Naive thymus-derived CD4-positive, alpha-beta T cell (primary cell): Measurements from ENCODE around the gene DHX9. TPM values are rescaled to one million over a fixed set of nuclear protein-coding genes. Genes with fewer than 3 reads are reported as not detected.
A peak's percentile ranks its signal among the peaks of the same experiment; 100 is the strongest.

Source experiments
- ATAC-seq: fragments of 150-1000 bp; cut with Tn5 transposase; 2 replicates; pipeline ENCODE4 v1.10.0; 2021; ENCODE audit warnings: mild to moderate bottlenecking, moderate library complexity
- CTCF ChIA-PET: fragments of 350-600 bp; sonication (Branson Sonifier 250); formaldehyde crosslinking; loops from one replicate; lab custom pipeline; 2021; ENCODE audit warnings: antibody characterized with exemption; lab: Charles Lee
- POLR2A ChIA-PET: fragments of 350-600 bp; sonication (Branson Sonifier 250); formaldehyde crosslinking; loops from one replicate; lab custom pipeline; 2021; ENCODE audit warnings: antibody characterized with exemption, inconsistent platforms; lab: Charles Lee
- DNase-seq, 9 donors: peaks; one replicate each; pipeline versions ENCODE4 v3.0.0 to v3.0.0-alpha.2; 2020 to 2022; ENCODE audit warnings: mixed read lengths in 1 of 9
- H3K27ac ChIP-seq: one replicate; pipeline ENCODE4 v1.7.0; 2013; ENCODE audit warnings: mild to moderate bottlenecking, low read depth, low read length, moderate library complexity
- H3K27me3 ChIP-seq, 2 donors: one replicate each; pipeline ENCODE4 v1.7.0; 2013; ENCODE audit warnings: low read length in 2 of 2, mild to moderate bottlenecking in 2 of 2, moderate library complexity in 2 of 2; ENCODE audit not compliant: control insufficient read depth in 2 of 2, insufficient read depth in 2 of 2
- H3K36me3 ChIP-seq, 3 experiments: 1 replicate in 2 of 3; 2 replicates in 1 of 3; pipeline ENCODE4 v1.7.0; 2013; ENCODE audit warnings: low read length in 3 of 3, mild to moderate bottlenecking in 3 of 3, moderate library complexity in 1 of 3; ENCODE audit not compliant: insufficient read depth in 3 of 3, control insufficient read depth in 2 of 3
- H3K4me1 ChIP-seq, 2 donors: one replicate each; pipeline ENCODE4 v1.7.0; 2013; ENCODE audit warnings: low read length in 2 of 2, mild to moderate bottlenecking in 2 of 2, moderate library complexity in 1 of 2; ENCODE audit not compliant: control insufficient read depth in 2 of 2, insufficient read depth in 2 of 2
- H3K4me3 ChIP-seq: 2 replicates; pipeline ENCODE4 v1.7.0; 2013; ENCODE audit warnings: mild to moderate bottlenecking, low read length
- H3K9me3 ChIP-seq, 3 experiments: 1 replicate in 2 of 3; 2 replicates in 1 of 3; pipeline ENCODE4 v1.7.0; 2013; ENCODE audit warnings: low read length in 3 of 3; ENCODE audit not compliant: control insufficient read depth in 2 of 3
- H3K27ac Mint-ChIP-seq, 9 donors: one replicate each; pipeline ENCODE4 v1.8.0; 2020 to 2022; ENCODE audit warnings: mixed read lengths in 9 of 9, mild to moderate bottlenecking in 8 of 9, moderate library complexity in 5 of 9, inconsistent platforms in 2 of 9
- H3K27me3 Mint-ChIP-seq, 5 donors: one replicate each; pipeline ENCODE4 v1.8.0; 2021 to 2022; ENCODE audit warnings: mixed read lengths in 5 of 5, mild to moderate bottlenecking in 1 of 5
- H3K36me3 Mint-ChIP-seq, 5 donors: one replicate each; pipeline ENCODE4 v1.8.0; 2020 to 2022; ENCODE audit warnings: mixed read lengths in 5 of 5, mild to moderate bottlenecking in 3 of 5, inconsistent platforms in 1 of 5
- H3K4me1 Mint-ChIP-seq, 7 donors: one replicate each; pipeline ENCODE4 v1.8.0; 2020 to 2022; ENCODE audit warnings: mixed read lengths in 7 of 7, mild to moderate bottlenecking in 3 of 7, inconsistent platforms in 1 of 7
- H3K4me3 Mint-ChIP-seq, 10 donors: one replicate each; pipeline ENCODE4 v1.8.0; 2020 to 2022; ENCODE audit warnings: mild to moderate bottlenecking in 10 of 10, mixed read lengths in 10 of 10, moderate library complexity in 6 of 10, inconsistent platforms in 2 of 10
- H3K9me3 Mint-ChIP-seq, 11 donors: one replicate each; pipeline ENCODE4 v1.8.0; 2020 to 2022; ENCODE audit warnings: mixed read lengths in 11 of 11, mild to moderate bottlenecking in 4 of 11, inconsistent platforms in 1 of 11, moderate library complexity in 1 of 11
- intact Hi-C, 2 donors: fragments of 100-400 bp; cut with micrococcal nuclease; formaldehyde crosslinking; loops; one replicate each; pipeline ENCODE4 v1.15.1; 2023
- polyA plus RNA-seq, 2 donors: library from polyadenylated mRNA; unstranded; fragments of 300-500 nt; fragmentation: Illumina TruSeq; gene quantifications; one replicate each; pipeline ENCODE4 v1.2.3, GENCODE V29; 2021
- total RNA-seq, 6 experiments: library from RNA in 5 of 6; stranded (reverse) in 5 of 6; gene quantifications; 1 replicate in 5 of 6; 2 replicates in 1 of 6; pipeline ENCODE4 v1.2.3 and lab custom pipeline; 2021 to 2026

The DHX9 gene
- total RNA-seq: 100 to 1,000 TPM; 207 to 299 (median 227) TPM
- polyA plus RNA-seq: 100 to 1,000 TPM in 1 of 2 donors, 10 to 100 TPM in 1; 96.9 to 154 TPM
- total RNA-seq (lab: John Stamatoyannopoulos, UW): 458 reads per million, percentile 97 among the genes with 10 or more reads in this experiment

DNA sequence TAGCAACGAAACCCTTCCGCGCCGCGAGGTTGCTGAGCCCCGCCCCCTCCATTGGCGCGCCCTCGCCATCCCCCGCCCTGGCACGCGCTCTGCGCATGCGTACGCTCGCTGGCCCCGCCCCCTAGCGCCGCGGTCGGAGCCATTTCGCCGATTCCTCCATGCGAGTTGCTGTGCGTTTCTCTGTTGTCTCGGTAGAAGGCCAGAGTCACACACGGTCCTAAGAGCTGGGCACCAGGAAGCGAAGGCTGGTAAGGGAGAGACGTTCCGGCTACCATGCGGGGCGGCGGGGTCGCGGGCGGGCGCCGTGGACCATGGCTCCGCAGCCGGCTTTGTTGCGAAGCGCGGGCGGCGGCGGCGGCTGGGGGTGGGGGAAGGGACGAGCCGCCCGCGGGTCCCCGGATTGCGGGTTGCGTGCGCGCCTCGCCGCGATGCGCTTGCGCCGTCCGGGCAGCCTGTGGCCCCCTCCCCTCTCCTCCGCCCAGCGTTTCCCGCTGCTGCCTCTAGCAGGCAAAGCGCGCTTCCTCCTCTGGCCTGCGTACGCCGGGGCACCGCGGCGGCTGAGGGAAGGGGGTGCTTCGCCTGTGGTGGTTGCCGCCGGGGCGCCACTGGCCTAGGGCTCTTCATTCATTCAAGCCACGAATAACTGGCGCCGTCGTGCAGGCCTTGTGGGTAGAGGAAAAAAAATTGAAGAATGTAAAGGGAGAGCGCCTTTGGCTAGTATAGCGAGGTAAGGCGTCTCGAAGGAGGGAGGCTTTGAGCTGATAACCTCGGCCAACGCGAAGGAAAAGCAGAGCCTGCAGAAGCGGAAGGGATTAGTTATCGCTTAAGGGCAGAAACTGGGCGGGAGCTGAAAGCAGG, at the start of gene DHX9:
DHX9 (plus strand) TSS at position 139 of the 858 bp plus-strand sequence. CDS start 3,220 bp downstream, outside the sequence.
- peak; percentile 89 for ATAC-seq

DNA sequence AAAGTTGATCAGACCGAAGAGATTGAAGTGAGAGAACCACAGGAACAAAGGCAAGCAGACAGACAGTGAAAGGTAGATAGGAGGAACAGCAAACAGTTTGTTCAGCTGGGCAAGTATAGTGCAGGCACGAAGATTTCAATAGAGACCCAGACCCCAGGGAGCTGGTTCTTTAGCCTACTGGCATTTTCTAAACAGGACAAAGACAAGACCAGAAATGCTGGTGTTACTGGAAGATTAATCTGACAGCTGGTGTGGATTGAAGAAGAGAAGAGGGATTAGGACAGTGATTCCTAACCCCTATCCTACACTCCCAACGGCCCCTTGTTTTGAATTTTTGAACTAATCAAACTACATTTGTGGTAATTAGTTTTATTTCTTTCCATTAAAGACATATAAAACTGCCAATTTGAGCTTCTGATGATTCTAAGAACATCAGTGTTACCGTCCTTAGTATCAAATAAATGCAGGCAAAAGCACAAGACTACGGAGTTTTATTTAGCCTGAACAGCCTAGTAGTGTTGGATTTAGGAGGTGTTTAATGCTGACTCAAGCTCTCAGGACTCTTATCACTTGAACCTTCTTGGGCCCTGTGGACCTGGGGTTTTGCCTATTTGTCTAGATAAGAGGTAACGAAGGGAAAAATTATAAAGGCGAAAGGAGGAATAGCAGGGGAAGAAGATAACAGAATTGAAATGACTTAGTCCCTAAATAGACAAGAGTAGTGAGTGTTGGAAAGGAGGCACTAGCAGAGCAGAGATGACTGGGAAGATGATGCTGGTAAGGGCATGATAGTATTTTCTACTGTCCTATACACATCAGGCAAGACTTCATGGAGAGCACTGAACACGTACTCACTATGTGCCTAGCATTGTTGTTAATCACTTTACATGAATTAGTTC, 47.6 kb upstream of the DHX9 start:
- Histone ChIP-seq H3K36me3 (no peaks in the 10 kb centered on the region), H3K27ac (no peak overlapping the region), H3K4me3 (no peak overlapping the region), H3K4me1 (peaks cover 12 to 13% of the 10 kb centered on the region in 2 donors), H3K9me3 (no peaks in the 10 kb centered on the region), H3K27me3 (no peaks in the 10 kb centered on the region)
- DNase-seq: no peak
- ATAC-seq: no peak
- no peaks in the 10 kb centered on the region for H3K9me3 Mint-ChIP-seq
- peak overlapping the region in 6 of 10 donors; percentile 6 to 90 (median 34) for H3K4me3 Mint-ChIP-seq
- intact Hi-C loops: no loop called here
- H3K27me3 Mint-ChIP-seq: peaks cover 0 to 33% (median 0%) of the 10 kb centered on the region in 5 donors
- no peak overlapping the region for H3K27ac Mint-ChIP-seq
- peaks cover 0 to 18% (median 10%) of the 10 kb centered on the region in 5 donors for H3K36me3 Mint-ChIP-seq
- H3K4me1 Mint-ChIP-seq: peaks cover 12 to 23% (median 19%) of the 10 kb centered on the region in 7 donors
- CTCF ChIA-PET: interaction anchor here (0.6 to 14.1 kb wide), 3 partner anchors 8 to 1643 kb away, joined by 3 to 403 read pairs (median 3); partner anchors contain the start of gene RGS16
- POLR2A ChIA-PET: interaction anchor here (1.5 kb wide), 1 partner anchor 176 kb away, joined by 6 read pairs; no protein-coding TSS in a partner anchor

More for the DNA sequence above, at the start of gene DHX9:
- CTCF ChIA-PET: interaction anchor here (1.2 kb wide), 1 partner anchor 53 kb away, joined by 3 read pairs; no protein-coding TSS in a partner anchor
- no peaks in the 10 kb centered on the region for H3K27me3 ChIP-seq
- H3K27ac Mint-ChIP-seq: peak within 1 kb of the TSS; percentile 92 to 100 (median 98)
- H3K27me3 Mint-ChIP-seq: peaks cover 0 to 8% (median 0%) of the 10 kb centered on the region in 5 donors
- POLR2A ChIA-PET: interaction anchor here (0.7 to 2.0 kb wide), 7 partner anchors 9 to 251 kb away, joined by 3 to 9 read pairs (median 3); partner anchors contain the start of genes NPL and RNASEL
- H3K4me1 Mint-ChIP-seq: peaks cover 36 to 61% (median 54%) of the 10 kb centered on the region in 7 donors
- no peaks in the 10 kb centered on the region for H3K9me3 ChIP-seq
- DNase-seq: peak; percentile 93 to 100 (median 97)
- peak within 1 kb of the TSS; percentile 99 for H3K4me3 ChIP-seq
- peak within 1 kb of the TSS; percentile 91 to 100 (median 98) for H3K4me3 Mint-ChIP-seq
- intact Hi-C loops: loop anchor here (1.0 to 10.0 kb wide), 17 partner anchors 38 to 1916 kb away; partner anchors contain the start of genes NPL (in 2 of the 2), ARPC5 (in 1 of the 2), GLUL (in 1 of the 2) and IER5 (in 1 of the 2)
- peaks cover 0 to 5% (median 0%) of the 10 kb centered on the region in 11 donors for H3K9me3 Mint-ChIP-seq
- H3K36me3 Mint-ChIP-seq: peaks cover 6 to 27% (median 24%) of the 10 kb centered on the region in 5 donors
- H3K36me3 ChIP-seq: peaks cover 0 to 9% (median 0%) of the 10 kb centered on the region in 3 experiments
- H3K27ac ChIP-seq: peak within 1 kb of the TSS; percentile 84
- peaks cover 22 to 33% of the 10 kb centered on the region in 2 donors for H3K4me1 ChIP-seq

DNA sequence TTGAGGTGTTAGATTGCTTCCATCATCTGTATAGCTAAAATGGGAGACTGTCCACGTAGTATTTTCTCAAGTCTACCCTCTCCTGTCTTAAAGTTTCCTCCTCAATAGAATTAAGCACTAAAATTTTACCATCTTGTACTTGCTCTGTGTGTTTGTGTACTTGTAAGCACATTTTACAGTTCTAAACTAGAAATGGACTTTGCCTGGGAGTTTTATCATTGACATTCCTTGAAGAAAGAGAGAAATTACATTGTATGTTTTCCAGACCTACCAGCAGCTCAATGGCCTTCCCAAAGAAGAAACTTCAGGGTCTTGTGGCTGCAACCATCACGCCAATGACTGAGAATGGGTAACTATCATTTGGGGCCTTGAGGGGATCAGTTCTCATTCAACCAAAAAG, 45.1 kb upstream of the DHX9 start:
- Histone ChIP-seq H3K27me3 (no peaks in the 10 kb centered on the region), H3K4me1 (peaks cover 8% of the 10 kb centered on the region in 2 donors), H3K36me3 (no peaks in the 10 kb centered on the region), H3K4me3 (no peak overlapping the region), H3K27ac (no peak overlapping the region), H3K9me3 (no peaks in the 10 kb centered on the region)
- Mint-ChIP-seq H3K27ac (no peak overlapping the region), H3K36me3 (peaks cover 0 to 18% (median 17%) of the 10 kb centered on the region in 5 donors), H3K27me3 (peaks cover 0 to 10% (median 0%) of the 10 kb centered on the region in 5 donors), H3K9me3 (no peaks in the 10 kb centered on the region), H3K4me3 (no peak overlapping the region), H3K4me1 (peaks cover 12 to 17% (median 14%) of the 10 kb centered on the region in 7 donors)
- no peak for ATAC-seq
- ChIA-PET CTCF (interaction anchor here (0.7 kb wide), 1 partner anchor 12 kb away, joined by 3 read pairs; no protein-coding TSS in a partner anchor), POLR2A (no interaction called here)
- DNase-seq: no peak
- intact Hi-C loops: no loop called here

DNA sequence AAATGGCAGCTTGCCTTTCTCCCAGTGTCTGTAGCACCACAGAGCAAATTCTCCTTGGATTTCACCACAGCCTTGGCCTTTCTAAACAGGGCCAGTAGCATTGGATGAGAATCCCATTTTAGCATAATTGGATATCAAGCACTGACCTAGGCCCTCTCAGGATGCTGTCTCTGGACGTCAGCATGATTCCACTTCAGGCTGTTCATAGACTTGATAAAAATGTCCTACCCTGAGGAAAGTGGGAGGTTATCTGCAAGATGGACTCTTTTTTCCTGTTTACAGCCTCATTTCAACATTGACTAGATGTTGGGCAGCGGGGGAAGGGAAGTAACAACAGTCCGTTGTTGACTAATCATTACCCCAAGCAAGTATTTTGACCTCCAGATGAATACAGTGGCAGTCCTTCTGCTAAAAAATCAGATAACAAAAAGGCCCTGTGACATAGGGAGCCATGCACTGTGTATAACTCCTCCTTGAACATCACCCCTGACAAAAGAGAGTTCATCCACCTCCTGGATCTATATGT, 44.4 kb upstream of the DHX9 start:
- ChIA-PET POLR2A (interaction anchor here (0.6 kb wide), 1 partner anchor 30 kb away, joined by 3 read pairs; no protein-coding TSS in a partner anchor), CTCF (no interaction called here)
- Mint-ChIP-seq H3K27me3 (peaks cover 0 to 9% (median 0%) of the 10 kb centered on the region in 5 donors), H3K4me1 (peaks cover 9 to 15% (median 12%) of the 10 kb centered on the region in 7 donors), H3K4me3 (no peak overlapping the region), H3K27ac (no peak overlapping the region), H3K9me3 (no peaks in the 10 kb centered on the region), H3K36me3 (peaks cover 0 to 18% (median 17%) of the 10 kb centered on the region in 5 donors)
- Histone ChIP-seq H3K4me3 (no peak overlapping the region), H3K27me3 (no peaks in the 10 kb centered on the region), H3K9me3 (no peaks in the 10 kb centered on the region), H3K36me3 (no peaks in the 10 kb centered on the region), H3K4me1 (peaks cover 5 to 8% of the 10 kb centered on the region in 2 donors), H3K27ac (no peak overlapping the region)
- ATAC-seq: peak; percentile 42
- DNase-seq: no peak
- intact Hi-C loops: no loop called here

DNA sequence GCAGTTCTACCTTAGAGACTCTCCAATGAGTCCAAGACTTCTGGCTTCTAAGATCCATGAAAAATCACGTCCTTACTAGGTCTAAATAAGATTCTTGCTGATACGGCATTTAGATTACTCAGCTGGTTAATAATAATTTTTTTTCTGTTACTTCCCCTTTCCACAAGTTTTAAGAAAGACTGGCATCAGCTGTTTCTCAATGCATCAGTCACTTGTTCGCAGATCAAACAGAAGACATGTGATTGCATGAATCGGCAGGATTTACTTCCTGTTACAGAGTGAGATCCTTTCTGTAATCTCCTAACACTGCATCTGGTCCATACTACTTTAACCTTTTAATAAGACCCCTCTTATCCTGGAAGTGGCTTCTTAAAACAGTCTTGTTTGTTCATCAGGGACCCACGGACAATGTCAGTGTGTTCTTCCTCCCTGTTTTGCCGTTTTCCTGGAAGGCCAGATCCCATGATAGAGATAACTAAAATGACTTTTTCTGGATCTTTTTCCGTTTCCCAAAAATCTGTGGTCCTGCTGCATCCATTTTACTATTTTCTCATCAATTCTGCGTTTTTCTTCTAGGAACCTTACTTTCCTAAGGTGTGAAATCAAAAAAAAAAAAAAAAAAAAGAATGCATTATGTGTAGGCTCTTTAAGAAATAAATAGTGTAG, 43.5 kb upstream of the DHX9 start:
- POLR2A ChIA-PET: interaction anchor here (0.6 kb wide), 1 partner anchor 29 kb away, joined by 3 read pairs; no protein-coding TSS in a partner anchor
- H3K27me3 ChIP-seq: no peaks in the 10 kb centered on the region
- no peak overlapping the region for H3K27ac ChIP-seq
- no peaks in the 10 kb centered on the region for H3K36me3 ChIP-seq
- no peak for DNase-seq
- H3K4me1 ChIP-seq: peaks cover 0 to 3% of the 10 kb centered on the region in 2 donors
- Mint-ChIP-seq H3K27ac (no peak overlapping the region), H3K4me1 (peaks cover 4 to 10% (median 6%) of the 10 kb centered on the region in 7 donors), H3K27me3 (peaks cover 0 to 5% (median 0%) of the 10 kb centered on the region in 5 donors), H3K4me3 (no peak overlapping the region), H3K36me3 (peaks cover 0 to 18% (median 17%) of the 10 kb centered on the region in 5 donors), H3K9me3 (no peaks in the 10 kb centered on the region)
- intact Hi-C loops: no loop called here
- H3K4me3 ChIP-seq: no peak overlapping the region
- peak; percentile 83 for ATAC-seq
- CTCF ChIA-PET: interaction anchor here (0.6 kb wide), 1 partner anchor 367 kb away, joined by 3 read pairs; no protein-coding TSS in a partner anchor
- H3K9me3 ChIP-seq: no peaks in the 10 kb centered on the region
